ENCODE measurements around the gene ARID4A.

DNA sequence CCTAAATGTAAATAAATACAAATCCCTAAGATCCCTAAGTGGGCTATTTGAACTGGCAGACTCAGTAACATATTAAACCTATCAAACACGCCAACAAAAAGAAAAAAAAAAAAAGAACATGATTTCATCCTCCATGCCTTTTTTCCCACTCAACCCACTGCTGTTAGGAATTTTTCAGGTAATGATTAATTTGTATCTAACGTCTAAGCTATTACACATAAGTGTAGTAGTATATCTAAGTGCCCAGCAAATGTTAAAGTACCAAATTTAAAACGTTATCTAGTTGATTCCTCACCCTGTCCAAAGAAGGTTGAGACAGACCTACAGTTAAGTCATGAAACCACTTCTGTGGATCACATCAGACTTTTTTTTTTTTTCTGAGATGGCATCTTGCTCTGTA is 16.4 kb upstream of the ARID4A start:
- TF ChIP-seq CTCF (IDR thresholded peaks at IDR 0.05) (no peak), POLR2A (IDR thresholded peaks at IDR 0.05) (no peak), EP300 (IDR thresholded peaks at IDR 0.05) (no peak), POLR2AphosphoS5 (IDR thresholded peaks at IDR 0.05) (no peak)

Data from sigmoid colon (tissue), 4 donors.